ENCODE results near the gene AVL9. TPM values are rescaled to one million over a fixed set of nuclear protein-coding genes. Genes with fewer than 3 reads are reported as not detected.
A peak's percentile ranks its signal among the peaks of the same experiment; 100 is the strongest.

AVL9 gene
- 36.8 to 39.6 TPM (median 38.5 TPM) in 3 replicates for total RNA-seq

GRCh38 chr7:32495298-32496051 is at the start of gene AVL9:
Gene AVL9, plus strand, starts transcription at chr7:32495489. Its CDS starts 221 bp downstream, at chr7:32495710.
- peak; percentile 94 to 96 for DNase-seq (ENCODE audit: low spot score in 2 of 2, unreplicated experiment in 2 of 2)
- H3K4me3 Mint-ChIP-seq: peak within 1 kb of the TSS; percentile 91

GRCh38 chr7:32447218-32447617 is 48.1 kb upstream of the AVL9 start:
- H3K36me3 Mint-ChIP-seq: no peaks in the 10 kb centered on the region
- peaks cover 4% of the 10 kb centered on the region for H3K9me3 Mint-ChIP-seq
- DNase-seq (ENCODE audit: low spot score in 2 of 2, unreplicated experiment in 2 of 2): no peak
- no peak overlapping the region for H3K27ac Mint-ChIP-seq
- no peak for TF ChIP-seq CTCF (IDR thresholded peaks at IDR 0.05; ENCODE audit: unreplicated experiment)
- H3K4me3 Mint-ChIP-seq: no peak overlapping the region
- H3K27me3 Mint-ChIP-seq (ENCODE audit: low read depth): peaks cover 2% of the 10 kb centered on the region
- no peaks in the 10 kb centered on the region for H3K4me1 Mint-ChIP-seq

More at GRCh38 chr7:32495298-32496051, at the start of gene AVL9:
- Mint-ChIP-seq H3K27ac (peak within 1 kb of the TSS; percentile 99), H3K9me3 (no peaks in the 10 kb centered on the region), H3K27me3 (ENCODE audit: low read depth) (no peaks in the 10 kb centered on the region), H3K36me3 (peaks cover 7% of the 10 kb centered on the region), H3K4me1 (peaks cover 14% of the 10 kb centered on the region)
- TF ChIP-seq CTCF (IDR thresholded peaks at IDR 0.05; ENCODE audit: unreplicated experiment): no peak

DNA sequence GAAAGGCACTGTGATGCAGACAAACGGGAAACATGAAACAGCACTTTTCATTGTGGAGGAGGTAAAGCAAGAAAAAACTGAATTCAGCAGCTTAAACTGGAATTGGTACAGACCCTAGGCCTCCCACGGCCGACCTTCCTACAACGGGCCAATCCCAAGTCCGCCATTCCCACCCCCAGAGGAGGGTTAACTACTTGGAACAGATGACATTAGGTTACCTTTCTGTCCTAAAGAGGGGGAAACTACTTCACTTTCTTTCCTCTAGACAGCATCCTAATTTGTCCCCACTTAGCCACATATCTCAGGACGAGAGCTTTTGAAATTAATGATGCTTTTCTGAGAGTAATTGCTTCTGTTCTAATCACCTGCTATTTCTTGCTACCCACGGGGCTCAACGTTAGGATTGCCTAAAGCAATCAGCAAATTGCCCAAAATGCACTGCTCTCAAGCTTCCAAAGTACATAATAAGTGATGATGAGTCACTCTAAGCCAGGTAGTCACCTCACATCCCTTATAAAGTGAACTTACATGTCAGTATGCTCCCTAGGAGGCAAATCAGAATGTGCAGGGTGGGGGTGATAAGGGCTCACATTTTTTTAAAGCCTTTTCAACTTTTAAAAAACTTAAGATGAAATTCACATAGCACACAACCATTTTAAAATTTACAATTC is 41.8 kb upstream of the AVL9 start:
- no peak for DNase-seq (ENCODE audit: low spot score in 2 of 2, unreplicated experiment in 2 of 2)
- peaks cover 2% of the 10 kb centered on the region for H3K27me3 Mint-ChIP-seq (ENCODE audit: low read depth)
- peaks cover 4% of the 10 kb centered on the region for H3K9me3 Mint-ChIP-seq
- no peak overlapping the region for H3K27ac Mint-ChIP-seq
- no peaks in the 10 kb centered on the region for H3K4me1 Mint-ChIP-seq
- no peak overlapping the region for H3K4me3 Mint-ChIP-seq
- no peaks in the 10 kb centered on the region for H3K36me3 Mint-ChIP-seq
- no peak for TF ChIP-seq CTCF (IDR thresholded peaks at IDR 0.05; ENCODE audit: unreplicated experiment)

DNA sequence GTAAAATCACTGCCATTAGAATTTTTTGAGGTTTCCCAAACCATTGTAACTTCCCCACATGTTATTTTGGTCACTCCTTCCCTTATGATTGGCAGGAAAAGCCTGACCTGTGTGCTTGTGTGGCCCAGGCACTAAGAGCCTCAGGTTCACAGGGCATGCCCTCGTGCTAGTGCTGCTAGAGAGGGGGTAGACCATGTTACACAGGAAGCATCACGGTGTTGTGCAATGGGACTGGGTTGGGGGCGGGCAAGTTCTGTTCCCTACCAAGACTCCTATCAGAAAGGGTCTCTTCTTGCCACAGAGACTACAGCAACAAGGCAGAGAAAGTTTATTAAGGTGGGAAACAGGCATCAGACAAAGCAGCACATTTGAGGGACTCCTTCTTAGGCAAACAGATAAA is 37.3 kb upstream of the AVL9 start:
- TF ChIP-seq CTCF (IDR thresholded peaks at IDR 0.05; ENCODE audit: unreplicated experiment): no peak
- Mint-ChIP-seq H3K27ac (no peak overlapping the region), H3K9me3 (peaks cover 4% of the 10 kb centered on the region), H3K4me1 (no peaks in the 10 kb centered on the region), H3K27me3 (ENCODE audit: low read depth) (no peaks in the 10 kb centered on the region), H3K4me3 (no peak overlapping the region), H3K36me3 (no peaks in the 10 kb centered on the region)
- no peak for DNase-seq (ENCODE audit: low spot score in 2 of 2, unreplicated experiment in 2 of 2)

GRCh38 chr7:32459788-32460187 is 35.5 kb upstream of the AVL9 start:
- no peaks in the 10 kb centered on the region for H3K9me3 Mint-ChIP-seq
- no peaks in the 10 kb centered on the region for H3K36me3 Mint-ChIP-seq
- no peak overlapping the region for H3K4me3 Mint-ChIP-seq
- H3K27me3 Mint-ChIP-seq (ENCODE audit: low read depth): no peaks in the 10 kb centered on the region
- H3K4me1 Mint-ChIP-seq: no peaks in the 10 kb centered on the region
- no peak overlapping the region for H3K27ac Mint-ChIP-seq
- no peak for DNase-seq (ENCODE audit: low spot score in 2 of 2, unreplicated experiment in 2 of 2)
- no peak for TF ChIP-seq CTCF (IDR thresholded peaks at IDR 0.05; ENCODE audit: unreplicated experiment)
